ENCODE results near the gene MRPL2.
"Not testable (repeated sequence)": the region's sequence is repeated elsewhere in the genome, so short reads cannot be mapped to it uniquely, and the experiment has no call there.

Gene MRPL2

DNA sequence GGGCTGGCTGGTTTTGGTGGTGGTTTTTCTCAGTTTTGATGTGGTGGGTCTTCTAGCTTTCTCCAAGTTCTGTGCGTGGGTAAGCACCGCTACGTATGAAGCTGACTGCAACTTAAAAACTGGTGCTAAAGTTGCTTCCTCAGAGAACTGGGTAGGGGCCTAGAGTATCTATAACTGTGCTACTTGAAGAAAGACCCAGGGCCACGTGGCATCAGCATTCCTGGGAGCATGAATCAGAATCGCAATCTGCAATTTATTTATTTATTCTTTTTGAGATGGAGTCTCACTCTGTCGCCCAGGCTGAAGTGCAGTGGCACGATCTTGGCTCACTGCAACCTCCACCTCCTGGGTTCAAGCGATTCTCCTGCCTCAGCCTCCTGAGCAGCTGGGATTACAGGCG, 22.7 kb upstream of the MRPL2 start:
- not testable (repeated sequence) for DNase-seq

DNA sequence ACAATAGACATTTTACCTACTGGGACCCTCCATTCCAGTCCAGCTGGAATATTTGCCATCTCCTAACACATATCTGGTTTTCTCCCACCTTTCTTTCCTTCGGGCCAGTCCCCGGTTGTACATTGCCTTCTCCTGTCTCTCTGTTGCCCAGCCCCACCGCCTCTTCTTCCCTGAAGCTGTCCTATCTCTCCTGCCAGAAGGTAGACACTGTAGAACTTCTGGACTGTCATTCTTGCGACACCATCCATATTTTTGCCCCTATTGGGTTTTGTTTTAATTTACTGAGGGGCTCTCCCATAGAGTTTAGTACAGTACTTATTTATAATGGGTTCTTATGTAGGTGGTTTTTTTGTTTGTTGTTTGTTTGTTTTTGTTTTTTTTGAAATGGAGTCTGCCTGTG, 21.8 kb upstream of the MRPL2 start:
- DNase-seq = no peak

DNA sequence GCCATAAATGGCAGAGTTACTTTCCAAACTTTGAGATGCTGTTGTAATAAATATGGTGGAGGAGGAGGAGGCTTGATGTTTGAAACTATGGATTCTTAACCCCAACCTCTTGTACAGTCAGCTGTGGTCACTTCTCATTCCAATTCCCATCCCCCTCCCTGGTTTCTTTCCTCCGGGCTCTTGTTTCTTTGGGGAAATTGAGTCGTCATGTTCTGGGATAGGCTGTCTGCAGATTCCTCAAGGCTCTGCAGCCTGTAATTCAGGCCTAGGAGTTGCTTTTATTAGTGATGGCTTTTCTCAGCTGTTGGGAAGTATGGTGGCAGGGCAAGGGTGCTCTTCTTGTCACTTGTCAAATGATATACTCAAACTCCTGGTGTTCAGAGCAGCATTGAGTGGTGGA, 19.5 kb upstream of the MRPL2 start:
- no peak for DNase-seq

DNA sequence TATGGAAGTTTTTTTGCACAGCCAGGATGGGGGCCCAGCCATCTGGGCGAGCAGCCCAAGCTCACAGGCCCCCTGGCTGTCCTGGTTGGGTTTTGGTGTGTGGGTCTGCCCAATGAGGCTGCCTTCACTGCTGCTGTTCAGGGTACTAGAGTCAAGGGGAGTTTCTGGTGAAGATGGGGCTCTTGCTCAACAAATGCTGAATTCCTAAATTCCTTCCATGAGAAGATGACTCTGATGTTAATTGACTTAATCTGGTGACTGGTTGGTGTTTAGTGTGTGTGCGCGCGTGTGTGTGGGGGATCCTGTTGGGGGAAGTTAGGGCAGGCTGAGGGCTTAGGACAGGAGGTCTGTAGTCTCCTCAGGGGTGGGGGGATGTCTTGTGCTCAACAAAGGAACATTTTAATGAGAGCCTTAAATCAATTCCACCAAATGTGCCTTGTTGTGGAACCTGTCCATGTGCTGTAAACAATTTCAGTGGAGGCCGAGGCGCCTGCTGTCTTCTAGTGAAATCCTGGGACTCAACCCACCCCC, 18.8 kb upstream of the MRPL2 start:
- no peak for DNase-seq

- no peak for DNase-seq
Observed at GRCh38 chr6:43077333-43077809, 18.1 kb upstream of the MRPL2 start.

- DNase-seq = peak in 1 of 3 donors; percentile 5
Observed at GRCh38 chr6:43076464-43077332, 17.5 kb upstream of the MRPL2 start.

DNA sequence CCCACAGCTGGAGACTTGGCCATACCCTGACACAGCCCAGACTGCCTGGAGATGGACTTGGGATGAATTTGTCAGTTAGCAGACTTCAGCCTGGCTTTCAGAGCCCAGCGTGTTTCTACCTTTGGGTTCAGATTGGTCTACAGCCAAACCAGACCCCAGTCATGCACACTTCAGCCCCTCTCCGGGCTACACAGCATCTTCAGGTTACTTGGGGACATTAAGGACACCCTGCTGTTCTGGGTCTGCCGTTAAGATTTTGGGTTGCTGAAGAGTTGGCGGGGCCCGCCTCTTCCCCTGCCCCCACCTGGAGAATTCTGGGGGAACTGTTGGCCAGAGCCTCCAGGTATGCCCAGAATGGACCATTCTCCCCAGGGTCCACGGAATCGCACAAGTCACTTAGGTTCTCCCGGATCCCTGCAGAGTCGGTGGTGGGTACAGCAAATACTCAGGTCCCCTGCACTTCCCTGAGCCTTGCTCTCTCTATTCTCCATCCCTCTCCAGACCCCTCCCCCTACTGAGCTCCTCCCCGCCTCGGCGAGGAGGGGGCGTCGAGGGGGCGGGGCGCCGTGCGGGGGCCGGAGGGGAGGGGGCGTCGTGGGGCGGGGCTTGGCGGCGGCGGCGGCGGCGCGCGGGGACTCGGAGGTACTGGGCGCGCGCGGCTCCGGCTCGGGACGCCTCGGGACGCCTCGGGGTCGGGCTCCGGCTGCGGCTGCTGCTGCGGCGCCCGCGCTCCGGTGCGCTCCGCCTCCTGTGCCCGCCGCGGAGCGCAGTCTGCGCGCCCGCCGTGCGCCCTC, 16.6 kb upstream of the MRPL2 start, which contains the start of gene PTK7:
Gene PTK7 (plus strand): TSS at position 645 of the 794 bp plus-strand sequence. CDS start 175 bp downstream, outside the sequence.
- DNase-seq = peak in 2 of 3 donors; percentile 39 to 64

- peak in 1 of 3 donors; percentile 10 for DNase-seq
Observed at GRCh38 chr6:43074847-43075669, 15.8 kb upstream of the MRPL2 start.

- peak; percentile 54 to 55 (median 54) for DNase-seq
Observed at GRCh38 chr6:43070028-43070632, 10.9 kb upstream of the MRPL2 start.

DNA sequence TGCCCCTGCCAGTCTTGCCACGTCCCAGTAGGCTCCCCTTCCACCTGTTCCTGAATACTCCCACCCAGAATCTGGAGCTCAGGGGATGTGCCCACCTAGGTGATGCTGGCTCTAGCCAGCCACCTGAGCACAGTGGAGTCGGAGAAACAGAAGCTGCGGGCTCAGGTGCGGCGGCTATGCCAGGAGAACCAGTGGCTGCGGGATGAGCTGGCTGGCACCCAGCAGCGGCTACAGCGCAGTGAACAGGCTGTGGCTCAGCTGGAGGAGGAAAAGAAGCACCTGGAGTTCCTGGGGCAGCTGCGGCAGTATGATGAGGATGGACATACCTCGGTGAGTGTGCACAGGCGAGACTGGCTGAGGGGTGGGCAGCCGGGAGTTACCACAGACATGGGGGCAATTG, 3.6 kb upstream of the MRPL2 start:
- DNase-seq = no peak

- no peak for DNase-seq
Observed at GRCh38 chr6:43061861-43062260, 2.6 kb upstream of the MRPL2 start.

- DNase-seq = no peak
Observed at GRCh38 chr6:43060755-43061633, 1.8 kb upstream of the MRPL2 start.

DNA sequence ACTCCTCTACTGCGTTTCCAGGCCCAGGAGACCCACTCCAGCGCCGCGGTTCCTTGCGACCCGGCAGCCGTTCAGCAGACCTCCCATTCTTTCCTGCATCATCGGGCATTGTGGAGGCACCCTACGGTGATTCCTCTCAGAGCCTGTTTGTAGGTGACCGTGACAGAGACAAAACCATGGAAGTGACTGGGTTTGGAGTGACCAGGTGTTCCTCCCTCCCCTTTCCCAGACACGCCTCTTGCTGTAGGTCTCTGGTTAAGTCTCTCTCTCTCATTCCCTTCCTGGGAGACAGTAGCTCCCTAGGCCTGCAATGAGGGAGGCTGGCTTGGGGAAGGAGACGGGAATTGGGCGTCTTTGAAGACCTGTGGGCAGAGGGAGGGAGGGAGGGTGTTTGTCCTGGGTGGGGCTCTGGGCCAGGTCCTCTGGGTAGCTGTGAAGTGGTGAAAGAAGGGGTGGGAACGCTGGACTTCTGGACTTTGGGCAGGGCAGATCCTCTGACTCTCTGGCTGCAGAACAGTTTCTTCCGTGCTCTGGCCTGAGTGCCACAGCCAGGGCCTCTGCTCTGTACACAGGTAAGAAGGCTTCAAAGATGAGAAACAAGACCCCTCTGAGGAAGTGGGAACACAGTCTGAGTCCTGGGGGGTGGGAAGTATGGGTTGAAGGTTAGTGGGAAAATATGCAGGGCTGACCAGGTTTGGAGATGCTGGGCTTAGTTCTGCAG, 960 bp upstream of the MRPL2 start:
- no peak for DNase-seq

DNA sequence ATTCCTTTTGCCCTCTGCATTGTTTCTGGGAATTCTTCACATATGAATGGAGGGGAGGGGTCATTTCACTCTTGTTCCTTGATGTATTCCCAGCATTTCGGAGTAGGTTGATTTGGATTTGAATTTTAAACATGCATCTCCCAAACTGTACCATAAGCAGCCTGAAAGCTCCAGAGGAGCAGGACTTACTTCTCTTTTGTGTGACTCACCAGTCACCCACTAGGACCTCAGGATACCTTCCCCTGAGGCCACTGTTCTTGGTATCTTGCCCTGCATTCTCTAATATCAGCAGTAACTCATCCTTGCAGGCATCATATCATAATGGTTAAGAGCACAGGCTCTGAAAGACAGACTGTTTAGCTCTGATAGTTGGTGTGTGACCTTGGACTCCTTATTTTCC, 703 bp downstream of the MRPL2 start:
- peak in 1 of 3 donors; percentile 23 for DNase-seq

- DNase-seq = no peak
Observed at GRCh38 chr6:43055966-43056365, 3.3 kb downstream of the MRPL2 start.

DNA sequence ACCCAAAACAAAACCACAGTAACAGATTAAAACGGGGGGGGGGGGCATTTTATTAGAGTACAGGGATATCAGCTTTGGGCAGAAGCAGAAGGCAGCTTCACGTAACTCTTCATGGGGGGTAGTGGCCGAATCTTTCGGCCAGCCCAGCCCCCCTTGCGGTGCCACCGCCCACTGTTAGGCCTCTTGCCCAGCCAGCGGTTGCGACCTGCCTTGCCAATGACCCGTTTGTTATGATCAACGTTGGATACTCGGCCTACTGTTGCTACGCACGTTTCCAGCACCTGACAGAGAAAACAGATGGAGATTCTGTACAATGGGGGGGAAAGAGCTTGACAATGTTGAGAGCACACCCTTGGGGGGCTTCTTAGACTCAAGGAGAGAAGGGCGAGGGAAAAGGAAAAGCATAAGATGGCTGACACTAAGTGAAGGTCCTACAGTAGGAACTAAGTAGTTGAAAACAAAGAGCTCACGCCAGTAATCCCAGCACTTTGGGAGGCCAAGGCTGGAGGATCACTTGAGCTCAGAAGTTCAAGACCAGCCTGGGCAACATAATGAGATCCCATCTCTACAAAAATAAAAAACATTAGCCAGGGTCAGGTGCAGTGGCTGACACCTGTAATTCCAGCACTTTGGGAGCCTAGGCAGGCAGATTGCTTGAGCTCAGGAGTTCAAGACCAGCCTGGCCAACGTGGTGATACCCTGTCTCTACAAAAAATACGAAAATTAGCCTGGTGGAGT, 4.9 kb downstream of the MRPL2 start:
- no peak for DNase-seq

DNA sequence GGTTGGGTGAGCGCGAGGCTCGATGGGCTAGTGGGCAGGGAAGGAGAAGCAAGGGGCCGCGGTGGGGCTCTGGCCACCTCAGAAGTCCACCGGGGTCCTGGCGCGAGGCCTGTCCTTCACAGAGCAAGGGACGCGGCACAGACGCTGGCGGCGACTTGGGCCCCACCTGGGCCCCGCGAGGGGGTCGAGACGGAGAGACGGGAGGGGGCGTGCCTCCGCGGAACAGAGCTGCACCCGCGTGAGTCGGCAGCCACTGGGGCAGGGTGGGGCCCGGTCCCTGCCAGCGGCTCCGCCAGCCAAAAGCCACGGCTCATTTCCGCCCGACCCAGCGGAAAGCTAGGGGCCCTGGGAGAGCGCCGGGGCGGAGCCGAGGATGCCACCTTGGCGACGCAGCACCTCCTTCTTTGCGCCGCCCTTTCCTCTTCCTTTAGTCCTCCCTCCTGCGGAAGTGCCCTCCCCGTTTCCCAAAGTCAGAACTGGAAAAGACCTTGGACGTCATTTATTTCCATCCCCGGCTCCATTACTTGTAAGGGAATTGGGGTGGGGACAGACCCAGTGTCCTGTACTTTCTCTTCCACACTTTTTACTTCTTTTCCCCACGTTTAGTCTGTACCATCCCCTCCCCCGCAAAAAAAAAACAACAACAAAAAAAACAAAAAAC, 5.6 kb downstream of the MRPL2 start, which contains the start of gene CUL7:
Gene CUL7 (minus strand): TSS at position 307 of the 661 bp plus-strand sequence. CDS start 1,063 bp downstream, outside the sequence.
- peak; percentile 87 to 92 (median 87) for DNase-seq

DNA sequence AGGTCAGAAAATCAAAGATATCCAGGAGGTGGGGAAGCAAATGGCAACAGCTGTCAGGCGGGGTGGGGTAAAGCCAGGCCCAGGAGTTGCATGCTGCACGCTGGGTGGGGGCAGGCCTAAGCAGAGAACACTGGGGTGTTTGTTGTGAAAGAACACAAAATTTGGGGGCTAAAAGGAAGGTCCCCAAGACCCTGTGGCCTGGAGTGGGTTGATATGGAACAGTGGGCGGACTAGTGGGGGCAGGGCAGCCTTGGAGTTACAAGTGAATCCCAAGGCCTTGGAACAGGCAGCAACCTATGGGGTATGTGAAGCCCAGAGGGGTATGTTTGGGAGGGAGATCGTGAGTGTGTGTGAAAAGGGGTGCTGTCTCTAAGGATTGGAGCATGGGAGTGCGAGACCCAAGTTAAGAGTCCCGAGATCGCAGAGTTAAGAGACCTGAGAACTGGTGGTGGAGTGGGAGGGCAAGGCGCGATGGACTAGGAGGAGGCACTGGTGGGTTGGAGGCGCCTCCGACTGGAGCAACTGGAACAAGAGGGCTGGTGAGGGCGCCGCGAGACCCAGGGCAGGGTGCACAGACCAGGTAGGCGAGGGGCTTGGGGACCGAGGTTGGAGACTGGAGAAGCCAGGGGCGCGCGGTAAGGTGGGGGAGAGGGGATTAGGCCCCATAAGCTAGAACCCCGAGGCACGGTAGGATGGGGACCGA, 6.2 kb downstream of the MRPL2 start:
- peak in 1 of 3 donors; percentile 35 for DNase-seq
